Activated CD4-positive, alpha-beta T cell treated with anti-CD3 and anti-CD28 coated beads, Interleukin-2, Interleukin-6, amounts not matched to agents 100 ng/mL and 50 ng/mL, durations not matched to agents 16 hours and 8 hours (primary cell): Measurements from ENCODE around the gene C2orf81.
A peak's percentile ranks its signal among the peaks of the same experiment; 100 is the strongest.
"Not testable (repeated sequence)": the region's sequence is repeated elsewhere in the genome, so short reads cannot be mapped to it uniquely, and the experiment has no call there.

Source experiments
- DNase-seq: peaks from one replicate; pipeline ENCODE4 v3.0.0-alpha.2; 2020

Gene C2orf81

DNA sequence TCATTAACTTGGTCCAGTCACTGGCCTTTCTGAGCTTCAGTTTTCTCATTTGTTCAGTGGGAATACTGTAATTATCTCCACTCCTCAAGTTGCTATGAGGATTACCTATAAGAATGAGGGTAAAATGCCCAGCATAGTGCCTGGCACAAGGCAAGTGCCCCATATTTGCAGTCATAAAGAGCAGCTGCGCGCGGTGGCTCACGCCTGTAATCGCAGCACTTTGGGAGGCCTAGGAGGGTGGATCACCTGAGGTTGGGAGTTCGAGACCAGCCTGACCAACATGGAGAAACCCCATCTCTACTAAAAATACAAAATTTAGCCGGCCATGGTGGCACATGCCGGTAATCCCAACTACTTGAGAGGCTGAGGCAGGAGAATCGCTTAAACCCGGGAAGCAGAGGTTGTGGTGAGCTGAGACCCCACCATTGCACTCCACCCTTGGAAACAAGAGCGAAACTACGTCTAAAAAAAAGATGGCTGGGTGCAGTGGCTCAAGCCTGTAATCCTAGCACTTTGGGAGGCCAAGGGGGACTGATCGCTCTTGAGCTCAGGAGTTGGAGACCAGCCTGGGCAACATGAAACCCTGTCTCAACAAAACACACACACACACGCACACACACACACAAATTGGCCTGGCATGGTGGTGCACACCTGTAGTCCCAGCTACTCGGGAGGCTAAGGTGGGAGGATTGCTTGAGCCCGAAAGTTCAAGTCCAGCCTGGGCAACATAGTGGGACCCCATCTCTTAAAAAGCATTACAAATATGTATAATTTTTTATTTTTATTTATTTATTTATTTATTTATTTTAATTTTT is 21.3 kb upstream of the C2orf81 start:
- DNase-seq = not testable (repeated sequence)

- DNase-seq = no peak
Observed at GRCh38 chr2:74441690-74442482, 20.5 kb upstream of the C2orf81 start, which contains the start of gene RTKN. TSS of gene RTKN (minus strand) at chr2:74441937. CDS start at chr2:74441816, 121 bp downstream.

- no peak for DNase-seq
Observed at GRCh38 chr2:74441170-74441689, 19.8 kb upstream of the C2orf81 start.

DNA sequence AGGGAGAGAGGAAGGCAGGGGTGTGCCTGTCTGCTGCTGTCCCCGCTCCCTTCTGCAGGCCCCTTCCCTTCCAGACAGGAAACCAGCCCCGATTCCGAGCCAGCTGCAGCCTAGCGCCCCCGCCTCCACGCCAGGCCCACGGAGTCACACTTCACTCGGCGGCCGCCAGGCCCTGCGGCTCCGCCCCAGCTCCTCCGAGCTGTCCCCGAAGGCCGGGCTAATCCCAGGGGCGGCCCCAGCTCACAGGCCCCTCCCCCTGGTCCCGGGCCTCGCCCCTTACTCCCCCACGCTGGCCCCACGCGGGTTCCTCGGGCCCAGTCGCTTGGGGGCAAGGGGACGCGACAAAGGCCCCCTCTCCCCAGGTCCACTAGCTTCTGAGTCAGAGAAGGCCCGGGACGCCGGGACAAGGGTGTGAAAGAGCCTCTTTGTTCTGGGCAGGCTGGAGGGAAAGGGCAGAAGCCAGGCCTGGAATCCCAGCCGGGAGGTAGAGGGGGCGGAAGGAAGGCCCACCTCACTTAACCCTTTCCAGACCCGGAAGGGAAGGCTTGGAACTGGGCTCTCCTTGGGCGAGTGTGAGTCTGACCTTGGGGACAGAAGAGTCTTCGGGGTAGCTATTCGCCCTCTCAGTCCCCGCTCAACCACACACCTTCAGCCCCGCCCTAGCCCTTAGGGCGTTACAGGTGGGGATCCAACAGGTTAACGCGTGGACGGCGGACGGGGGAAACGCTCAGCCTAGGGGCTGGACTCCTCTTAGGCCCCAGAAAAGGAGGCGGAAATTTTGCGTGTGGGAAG is 19.2 kb upstream of the C2orf81 start:
- DNase-seq = peak; percentile 51

GRCh38 chr2:74439803-74440377 is 18.5 kb upstream of the C2orf81 start:
- no peak for DNase-seq

DNA sequence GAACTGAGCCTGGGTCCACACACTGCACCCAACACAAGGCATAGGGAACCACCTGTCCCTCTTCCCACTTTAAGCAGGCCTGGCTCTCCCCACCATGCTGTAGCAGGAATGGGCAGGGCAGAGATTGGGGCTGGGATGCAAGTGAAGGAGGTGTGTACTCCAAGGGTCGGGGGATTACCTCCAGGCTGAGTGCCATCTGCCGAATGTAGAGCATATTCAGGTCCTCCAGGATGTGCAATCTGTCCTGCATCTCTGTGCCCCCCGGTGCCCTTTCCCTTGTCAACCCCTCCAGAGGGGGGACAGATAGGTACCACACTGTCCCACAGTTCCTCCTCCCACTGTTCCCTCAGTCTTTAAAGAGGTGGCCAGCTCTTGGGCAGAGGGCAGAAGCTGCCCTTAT is 18.0 kb upstream of the C2orf81 start:
- DNase-seq = no peak

GRCh38 chr2:74438248-74438647 is 16.8 kb upstream of the C2orf81 start:
- DNase-seq = no peak

DNA sequence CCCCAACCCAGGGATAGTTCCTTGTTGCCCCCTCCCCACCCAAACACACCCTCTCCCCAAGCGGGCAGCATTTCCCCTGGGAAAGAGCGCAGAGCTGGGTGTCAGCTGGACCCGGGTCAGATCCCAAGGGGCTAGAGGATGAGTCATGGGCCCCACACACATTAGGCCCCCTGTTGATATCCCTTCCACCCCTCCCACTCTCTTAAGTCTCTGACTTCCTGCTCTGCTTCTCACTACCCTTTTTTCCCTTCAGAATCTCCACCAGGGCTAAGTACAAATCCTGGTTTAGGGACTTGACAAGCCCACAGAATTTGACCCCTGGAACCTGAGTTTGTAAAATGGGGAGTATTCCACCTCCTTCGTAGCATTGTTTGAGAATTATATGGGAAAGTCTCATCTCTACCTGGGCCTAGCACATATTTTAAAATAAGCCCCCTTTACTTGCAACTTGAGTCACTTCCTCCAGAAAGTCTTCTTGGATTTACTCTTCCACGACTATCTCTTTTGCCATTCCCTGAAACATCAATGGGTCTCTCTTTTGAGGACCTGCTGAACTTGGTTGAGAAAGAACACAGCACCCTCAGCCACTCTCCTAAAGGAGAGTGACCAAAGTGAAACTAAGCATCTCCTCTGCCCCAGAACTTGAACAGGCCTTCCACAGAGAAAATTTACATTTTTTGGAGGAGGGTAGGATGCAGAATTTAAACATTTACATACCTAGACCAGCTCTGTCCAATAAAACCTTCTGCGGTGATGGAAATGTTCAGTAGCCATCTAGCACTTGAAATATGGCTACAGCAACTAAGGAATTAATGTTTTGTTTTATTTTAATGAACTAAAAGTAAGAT is 15.7 kb upstream of the C2orf81 start:
- no peak for DNase-seq

- DNase-seq = no peak
Observed at GRCh38 chr2:74436111-74436805, 14.8 kb upstream of the C2orf81 start.

GRCh38 chr2:74430502-74430901 is 9.1 kb upstream of the C2orf81 start:
- DNase-seq = no peak

DNA sequence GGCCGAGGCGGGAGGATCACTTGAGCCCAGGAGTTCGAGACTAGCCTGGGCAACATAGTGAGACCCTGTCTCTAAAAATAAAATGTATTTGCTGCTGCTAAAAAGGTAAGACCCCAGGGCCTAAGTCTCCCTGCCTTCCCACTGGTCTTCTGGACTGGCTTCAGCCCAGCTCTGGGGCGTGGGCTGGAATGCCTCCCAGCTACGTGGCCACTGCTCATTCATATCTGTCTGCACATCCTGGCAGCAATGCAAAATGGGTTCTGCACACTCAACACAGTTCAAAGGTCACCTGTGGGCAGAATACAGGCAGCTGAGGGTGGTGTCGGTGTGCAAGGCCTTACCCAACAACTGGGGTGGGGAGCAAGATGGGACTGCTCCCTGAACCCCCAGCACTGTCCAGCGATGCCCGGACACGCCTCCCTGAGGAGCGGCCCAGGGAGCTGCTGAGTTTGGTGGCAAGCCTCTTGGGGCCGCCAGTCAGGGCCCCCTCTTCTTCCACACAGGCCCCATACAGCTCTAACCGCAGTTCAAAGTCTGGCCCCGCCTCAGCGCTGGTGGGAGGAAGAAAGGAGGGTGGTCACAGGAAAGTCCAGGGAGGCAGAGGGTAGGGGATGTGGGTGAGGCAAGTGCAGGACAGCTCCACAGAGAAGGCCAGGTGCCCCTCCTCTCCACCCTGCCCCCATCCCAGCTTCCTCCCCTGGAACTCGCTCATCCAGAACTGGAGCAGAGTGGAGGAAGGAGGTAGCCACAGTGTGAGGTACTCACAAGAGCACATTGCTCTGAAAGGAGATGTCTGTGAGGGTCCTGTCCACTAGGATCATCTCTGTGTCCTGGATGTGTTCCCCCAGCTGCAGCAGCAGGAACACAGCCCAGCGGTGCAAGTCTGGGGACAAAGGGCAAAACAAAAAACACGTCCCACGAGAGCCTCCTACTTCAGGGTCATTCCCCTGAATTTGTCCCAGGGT is 8.3 kb upstream of the C2orf81 start:
- DNase-seq = no peak

- DNase-seq = no peak
Observed at GRCh38 chr2:74428675-74429074, 7.3 kb upstream of the C2orf81 start.

DNA sequence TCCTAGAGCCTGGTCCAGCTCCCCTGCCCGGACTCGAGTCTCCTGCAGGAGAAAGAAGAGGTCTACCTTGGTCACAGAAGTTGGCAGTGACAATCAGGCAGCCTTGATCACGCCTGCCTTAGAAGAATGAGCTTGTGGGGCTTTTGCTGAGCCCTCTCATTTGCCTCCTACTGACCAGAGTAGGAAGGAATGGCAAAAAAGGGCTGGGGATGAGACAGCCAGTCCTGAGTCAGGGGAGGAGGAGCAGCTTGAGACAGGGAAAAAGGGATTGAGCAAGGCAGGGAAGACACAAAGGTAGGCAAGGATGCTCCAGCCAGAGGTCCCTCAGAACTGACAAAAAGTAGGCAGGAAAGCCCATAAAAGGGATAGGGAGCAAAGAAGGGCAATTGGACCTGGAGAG is 6.1 kb upstream of the C2orf81 start:
- no peak for DNase-seq

DNA sequence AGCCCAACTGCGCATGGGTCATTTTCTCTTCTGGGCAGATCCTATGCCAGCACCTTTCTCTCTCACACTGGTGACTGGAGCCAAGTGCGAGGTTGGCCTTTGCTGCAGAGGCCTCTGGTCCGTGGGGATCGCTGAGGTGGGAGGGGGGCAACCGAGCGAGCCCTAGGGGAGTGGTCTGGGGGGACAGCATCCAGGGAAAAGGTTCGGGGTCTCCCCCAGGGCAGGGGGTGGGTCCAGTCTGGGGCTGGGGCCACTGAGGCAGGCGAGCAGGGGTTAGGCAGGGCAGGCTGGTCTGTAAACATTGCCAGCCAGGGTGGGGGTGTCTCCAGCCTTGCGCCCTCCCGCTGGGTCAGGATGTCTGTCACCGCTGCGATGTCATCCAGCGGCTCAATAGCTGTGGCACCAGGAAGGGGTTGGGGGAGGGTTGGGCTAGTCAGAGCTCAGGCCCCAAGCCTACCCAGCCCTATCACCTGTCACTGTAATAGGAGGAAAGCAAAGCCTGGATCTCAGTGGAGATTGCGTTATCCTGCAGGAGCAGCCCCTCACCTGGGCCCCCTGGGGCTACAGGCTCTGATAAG is 4.9 kb upstream of the C2orf81 start:
- no peak for DNase-seq

GRCh38 chr2:74425523-74425922 is 4.1 kb upstream of the C2orf81 start:
- DNase-seq = no peak

- DNase-seq = no peak
Observed at GRCh38 chr2:74424995-74425406, 3.6 kb upstream of the C2orf81 start.

- no peak for DNase-seq
Observed at GRCh38 chr2:74424139-74424992, 2.9 kb upstream of the C2orf81 start.
